GM21786 (cell line): ENCODE measurements around the gene EPN2.

Source experiments
- ATAC-seq: cut with Tn5 transposase; IDR thresholded peaks from one replicate; pipeline ENCODE4 v1.9.1; 2021; ENCODE audit not compliant: unreplicated experiment

Gene EPN2

DNA sequence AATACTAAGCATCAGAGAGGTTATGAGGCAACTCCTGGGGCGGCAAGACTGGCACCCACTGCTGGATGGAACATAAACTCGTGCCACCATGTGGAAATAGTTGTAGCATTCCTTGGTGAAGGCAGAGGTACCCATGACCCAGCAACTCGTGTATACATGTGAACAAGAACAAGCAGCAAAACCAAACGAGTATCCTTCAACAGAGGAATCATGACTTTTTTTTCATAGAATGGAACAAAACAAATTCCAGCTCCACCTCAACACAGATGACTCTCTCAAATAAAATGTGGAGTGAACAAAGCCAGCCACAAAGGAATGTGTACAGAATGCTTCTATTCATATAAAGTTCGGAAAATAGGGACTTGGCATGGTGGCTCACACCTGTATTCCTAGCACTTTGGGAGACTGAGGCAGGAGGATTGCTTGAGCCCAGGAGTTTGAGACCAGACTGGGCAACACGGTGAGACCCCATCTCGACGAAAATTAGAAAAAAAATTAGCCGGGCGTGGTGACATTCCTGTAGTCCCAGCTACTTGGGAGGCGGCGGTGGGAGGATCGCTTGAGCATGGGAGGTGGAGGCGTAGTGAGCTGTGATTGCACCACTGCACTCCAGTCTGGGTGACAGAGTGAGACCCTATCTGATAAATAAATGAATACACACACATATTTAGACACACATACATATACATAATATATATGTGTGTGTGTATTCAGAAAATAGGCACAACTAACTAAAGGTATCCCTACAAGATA is 90.0 kb downstream of the EPN2 start:
- no peak for ATAC-seq

DNA sequence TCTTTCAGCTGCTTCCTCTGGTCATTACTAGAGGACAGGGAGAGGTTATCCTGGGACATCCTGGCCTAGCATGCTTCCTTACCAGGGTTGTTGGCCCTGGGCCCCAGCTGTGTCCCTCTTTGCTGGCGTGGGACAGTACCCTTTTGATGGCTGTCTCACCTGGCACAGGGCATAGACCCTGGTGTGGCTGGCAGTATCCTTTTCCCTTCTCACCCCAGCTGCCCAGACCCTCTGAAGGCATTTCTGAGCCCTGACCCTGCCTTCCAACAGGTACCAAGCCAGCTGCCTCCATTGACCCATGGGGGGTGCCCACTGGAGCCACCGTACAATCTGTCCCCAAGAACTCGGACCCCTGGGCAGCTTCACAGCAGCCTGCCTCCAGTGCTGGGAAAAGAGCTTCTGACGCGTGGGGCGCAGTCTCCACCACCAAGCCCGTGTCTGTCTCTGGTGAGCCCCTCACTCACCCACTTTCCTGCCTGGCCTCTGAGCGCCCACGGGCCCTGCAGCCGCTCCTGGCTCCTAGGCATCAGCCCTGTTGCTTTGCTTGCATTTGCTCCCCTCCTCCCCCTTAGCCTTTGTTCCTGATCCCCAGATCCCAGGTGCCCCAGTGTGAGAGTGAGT is 91.4 kb downstream of the EPN2 start:
- ATAC-seq = no peak

DNA sequence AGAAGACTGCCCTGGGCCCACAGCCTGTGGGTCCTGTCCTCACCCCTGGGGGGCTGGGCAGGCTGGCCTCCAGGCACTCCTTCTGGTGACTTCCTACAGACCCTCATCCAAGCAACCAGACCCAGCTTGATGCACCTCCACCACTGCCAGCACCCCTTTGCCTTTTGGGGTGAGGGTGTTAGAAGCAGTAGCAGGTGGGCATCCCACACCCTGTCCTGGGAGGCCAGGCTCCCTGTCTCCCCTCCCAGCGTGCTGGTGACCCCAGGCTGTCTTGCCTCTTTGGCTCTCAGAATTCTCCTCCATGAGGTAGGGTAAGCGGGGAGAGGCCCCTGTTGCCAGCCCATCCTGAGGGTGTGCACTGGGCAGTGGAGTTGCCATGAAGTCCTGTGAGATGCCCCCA is 92.0 kb downstream of the EPN2 start:
- no peak for ATAC-seq

DNA sequence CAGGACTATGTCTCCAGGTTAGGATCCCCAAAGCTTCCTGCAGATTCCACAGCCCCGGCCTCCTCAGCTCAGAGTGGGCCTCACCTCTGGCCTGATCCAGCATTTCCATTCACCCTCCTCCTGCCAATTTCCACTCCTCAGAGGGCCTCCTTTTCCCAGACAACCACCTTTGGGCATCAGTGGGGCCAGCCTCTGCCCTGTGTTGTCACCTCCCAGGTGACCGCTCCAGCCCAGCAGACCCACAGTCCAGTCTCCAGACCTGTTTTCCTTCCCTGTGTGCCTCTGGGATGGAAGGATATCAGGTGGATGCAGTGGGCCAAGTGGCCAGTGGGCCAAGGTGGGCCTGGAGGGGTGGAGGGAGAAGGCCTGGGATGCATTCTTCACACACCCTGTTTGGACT is 92.7 kb downstream of the EPN2 start:
- ATAC-seq = no peak

DNA sequence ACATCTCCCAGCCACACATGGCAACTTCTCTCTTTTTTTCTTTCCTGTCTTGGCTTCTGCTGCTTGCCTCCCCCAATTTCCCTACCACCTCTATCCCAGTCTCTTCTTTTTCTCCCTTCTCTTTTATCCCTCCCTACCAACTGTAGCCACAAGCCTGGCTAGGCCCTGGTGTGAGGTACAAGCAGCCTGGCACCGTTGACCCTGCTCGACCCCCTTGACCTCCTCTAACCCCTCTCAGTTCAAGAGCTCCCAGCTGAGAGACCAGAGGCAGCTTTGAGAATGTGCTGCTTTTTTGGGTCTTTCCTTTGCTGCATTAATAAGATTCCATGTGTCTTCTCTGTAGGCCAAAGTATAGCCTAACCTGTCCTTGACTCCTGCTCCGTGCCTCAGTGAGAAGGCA is 93.1 kb downstream of the EPN2 start:
- ATAC-seq = no peak

DNA sequence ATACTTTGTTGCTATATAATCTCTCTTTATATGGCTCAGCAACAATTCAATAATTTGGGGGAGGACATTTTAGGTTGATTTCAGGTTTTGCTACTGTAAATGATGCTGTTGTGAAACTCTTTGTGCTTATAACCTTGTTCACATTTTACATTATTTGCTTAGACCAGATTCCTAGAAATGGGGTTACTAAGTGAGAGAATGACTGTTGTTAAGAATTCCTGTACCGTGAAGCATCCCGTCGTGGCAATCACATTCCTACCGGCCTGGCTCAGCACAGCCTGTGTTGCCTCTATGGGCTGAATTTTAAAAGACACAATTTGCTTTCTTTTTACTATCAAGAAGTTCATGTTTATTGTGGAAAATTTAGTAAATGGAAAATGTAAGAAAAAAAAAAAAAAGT is 94.0 kb downstream of the EPN2 start:
- ATAC-seq = no peak

DNA sequence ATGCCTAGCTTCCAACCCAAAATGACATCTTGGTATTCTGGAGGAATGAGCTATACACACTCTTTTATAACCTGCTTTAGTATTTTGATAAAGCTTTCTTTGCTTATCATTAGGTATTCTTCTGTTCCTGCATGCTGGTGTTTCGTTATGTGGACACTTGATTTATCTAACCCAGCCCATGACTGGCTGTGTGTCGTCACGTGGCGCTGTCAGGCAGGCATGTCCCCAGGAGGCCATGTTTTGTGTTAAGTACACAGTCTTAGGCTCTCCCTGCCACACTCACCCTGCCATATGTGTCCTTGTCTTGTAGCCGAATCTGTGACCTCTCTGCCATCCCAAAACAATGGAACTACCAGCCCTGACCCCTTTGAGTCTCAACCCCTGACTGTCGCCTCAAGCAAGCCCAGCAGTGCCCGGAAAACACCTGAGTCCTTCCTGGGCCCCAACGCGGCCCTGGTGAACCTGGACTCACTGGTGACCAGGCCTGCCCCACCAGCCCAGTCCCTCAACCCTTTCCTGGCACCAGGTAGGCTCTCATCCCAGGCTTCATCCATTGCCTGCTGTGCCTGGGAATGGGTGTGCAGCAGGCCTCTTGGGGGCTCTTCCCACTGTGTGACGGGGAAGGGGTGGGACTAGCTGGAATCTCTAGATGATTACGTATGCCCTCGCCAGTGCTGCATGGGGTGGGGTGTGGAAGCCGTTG is 94.5 kb downstream of the EPN2 start:
- no peak for ATAC-seq

DNA sequence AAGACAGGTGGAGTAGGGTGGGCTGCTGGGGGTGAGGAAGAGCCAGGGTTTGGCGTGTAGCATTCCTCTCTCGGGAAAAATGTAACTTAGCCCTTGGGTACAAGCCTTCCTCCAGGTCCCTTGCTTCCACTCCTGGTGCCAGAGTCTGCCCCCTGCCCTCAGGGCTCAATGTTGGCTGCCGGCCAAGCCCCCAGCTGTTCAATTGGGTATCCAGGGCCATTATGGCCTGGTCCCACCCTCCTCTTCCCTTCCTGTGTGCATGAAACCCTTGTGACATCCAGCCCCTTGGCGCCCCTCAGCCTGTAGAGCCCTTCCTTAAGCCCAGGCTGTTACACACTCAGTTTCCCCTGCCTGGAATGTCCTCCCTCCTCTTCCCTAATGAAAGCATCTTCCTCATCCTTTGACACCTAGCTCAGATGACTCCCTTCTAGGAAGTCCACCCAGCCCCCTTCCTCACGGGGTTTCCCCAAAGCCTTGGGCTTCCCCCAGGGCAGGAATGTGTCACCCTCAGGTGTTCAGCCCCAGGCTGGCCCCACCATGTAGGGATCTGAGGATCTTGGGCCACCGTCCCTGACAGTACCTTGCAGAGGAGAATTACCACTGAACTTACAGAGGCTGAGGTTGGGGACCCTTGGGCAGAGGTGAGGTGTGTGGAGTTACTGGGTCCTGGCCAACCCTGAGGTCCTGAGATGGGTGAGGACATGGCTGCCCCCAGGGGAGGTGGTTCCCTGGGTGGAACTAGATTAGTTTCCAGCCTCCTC is 95.4 kb downstream of the EPN2 start:
- ATAC-seq = no peak

DNA sequence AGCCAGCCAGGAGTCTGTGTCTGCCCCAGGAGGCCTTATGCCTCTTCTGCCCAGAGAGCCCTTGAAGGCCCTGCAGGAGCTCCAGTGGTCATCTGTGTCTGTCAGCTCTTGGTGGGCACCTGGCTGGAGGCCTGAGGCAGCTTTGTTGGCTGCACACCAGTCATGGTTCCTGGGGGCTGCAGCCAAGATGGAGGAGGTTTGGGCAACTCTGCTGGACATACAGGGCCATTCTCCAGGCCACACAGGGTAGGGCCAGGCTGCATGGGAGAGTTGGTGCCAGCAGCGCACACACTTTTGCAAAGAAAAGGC is 95.9 kb downstream of the EPN2 start:
- no peak for ATAC-seq

DNA sequence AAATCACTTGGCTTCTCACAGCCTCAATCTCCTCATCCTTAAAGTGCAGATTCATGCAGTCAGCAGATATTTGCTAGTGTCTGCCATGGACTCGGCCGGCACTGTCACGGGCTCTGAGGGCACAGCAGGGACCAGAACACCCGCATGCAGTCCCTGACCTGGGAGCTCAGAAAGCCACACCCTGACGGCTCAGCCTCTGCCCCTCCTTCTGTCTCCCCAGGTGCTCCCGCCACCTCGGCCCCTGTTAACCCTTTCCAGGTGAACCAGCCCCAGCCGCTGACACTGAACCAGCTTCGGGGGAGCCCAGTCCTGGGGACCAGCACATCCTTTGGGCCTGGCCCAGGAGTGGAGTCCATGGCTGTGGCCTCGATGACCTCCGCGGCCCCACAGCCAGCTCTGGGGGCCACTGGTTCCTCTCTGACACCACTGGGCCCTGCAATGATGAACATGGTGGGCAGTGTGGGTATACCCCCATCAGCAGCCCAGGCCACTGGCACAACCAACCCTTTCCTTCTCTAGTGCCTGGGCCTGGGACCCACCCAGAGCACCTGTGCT is 96.6 kb downstream of the EPN2 start:
- no peak for ATAC-seq

DNA sequence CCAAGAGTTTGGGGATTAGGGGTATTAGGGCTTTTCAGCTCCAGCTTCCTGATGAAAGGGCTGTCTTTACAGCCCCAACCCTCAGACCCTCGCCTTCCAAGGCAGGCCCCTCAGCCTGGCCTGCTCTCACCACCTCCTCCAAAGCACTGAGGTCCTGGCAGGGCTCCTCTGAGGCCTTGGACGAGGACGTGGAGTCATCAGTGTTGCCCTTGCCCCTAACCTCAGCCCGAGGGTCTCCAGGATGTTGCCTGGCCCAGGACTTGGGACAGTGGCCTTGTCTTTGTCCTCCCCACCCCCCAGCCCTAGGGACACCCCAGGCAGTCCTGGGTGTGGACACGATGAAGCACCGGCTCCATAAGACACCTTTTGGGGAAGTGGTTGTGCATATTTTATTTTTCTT is 97.2 kb downstream of the EPN2 start:
- ATAC-seq = no peak

DNA sequence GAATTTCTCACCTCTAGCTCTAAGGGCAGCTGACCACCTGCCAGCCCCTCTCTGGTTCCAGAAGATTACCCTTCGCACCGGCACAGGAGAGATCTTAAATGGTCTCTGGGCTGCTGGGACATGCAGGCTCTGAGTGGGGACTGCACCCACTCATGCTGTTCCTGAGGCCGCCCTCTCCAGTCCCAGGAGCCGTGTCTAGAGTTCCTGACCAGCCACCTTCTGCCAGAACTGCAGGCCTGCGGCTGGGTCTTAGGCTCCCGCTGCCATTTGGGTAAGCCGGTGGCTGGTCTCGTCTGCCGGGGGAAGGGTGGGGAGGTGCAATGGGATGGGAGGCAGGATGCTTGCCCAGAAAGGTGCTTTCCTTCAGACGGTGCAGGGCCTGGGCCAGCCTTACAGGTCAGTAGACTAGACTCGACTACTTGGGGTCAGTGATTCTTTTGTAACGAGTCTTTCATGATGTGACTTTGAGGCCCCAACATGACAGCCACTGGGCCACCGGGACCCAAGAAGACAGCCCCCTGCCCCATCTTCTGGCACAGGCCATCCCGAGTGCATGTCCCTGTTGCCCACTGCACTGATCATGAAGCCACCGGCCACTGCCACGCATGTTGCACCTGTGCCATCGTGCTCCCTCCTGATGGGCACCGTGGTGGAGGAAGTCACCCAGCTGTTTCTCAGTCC is 98.9 kb downstream of the EPN2 start:
- no peak for ATAC-seq

DNA sequence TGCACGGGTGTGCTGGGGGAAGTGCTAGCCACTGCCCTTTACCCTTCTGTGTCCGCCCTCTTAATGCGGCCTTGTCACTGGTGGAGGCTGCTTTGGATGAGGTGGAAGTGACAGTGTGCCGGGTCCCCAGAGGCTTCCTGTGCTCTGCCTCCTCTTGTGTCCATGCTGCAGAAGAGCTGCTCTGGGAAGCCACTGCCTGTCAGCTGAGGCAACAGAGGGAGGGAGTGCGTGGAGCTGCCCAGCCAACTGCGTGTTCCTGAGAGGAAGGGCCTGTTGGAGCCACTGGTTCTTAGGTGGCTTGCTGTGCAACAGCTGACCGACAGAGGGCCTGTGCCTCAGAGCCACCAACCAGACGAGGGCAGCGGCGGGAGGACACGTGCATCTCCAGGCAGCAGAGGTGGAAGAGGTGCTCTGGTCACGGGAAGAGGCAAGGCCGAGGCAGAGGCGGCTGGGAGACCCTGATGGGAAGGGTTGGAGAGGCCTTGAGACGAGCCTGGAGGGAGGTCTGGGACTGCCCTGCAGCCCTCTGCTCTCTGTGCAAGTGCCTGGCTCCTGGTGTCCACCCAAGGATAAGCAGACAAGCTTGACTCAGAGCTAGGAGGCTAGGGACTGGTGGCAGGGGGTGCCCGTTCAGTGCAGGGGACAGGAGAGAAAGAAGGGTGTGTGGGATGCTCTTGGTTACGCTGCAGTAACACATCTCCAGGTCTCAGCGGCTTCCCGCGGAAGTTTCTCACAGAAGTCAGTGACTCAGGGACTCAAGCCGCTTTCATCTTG is 100.0 kb downstream of the EPN2 start:
- no peak for ATAC-seq

DNA sequence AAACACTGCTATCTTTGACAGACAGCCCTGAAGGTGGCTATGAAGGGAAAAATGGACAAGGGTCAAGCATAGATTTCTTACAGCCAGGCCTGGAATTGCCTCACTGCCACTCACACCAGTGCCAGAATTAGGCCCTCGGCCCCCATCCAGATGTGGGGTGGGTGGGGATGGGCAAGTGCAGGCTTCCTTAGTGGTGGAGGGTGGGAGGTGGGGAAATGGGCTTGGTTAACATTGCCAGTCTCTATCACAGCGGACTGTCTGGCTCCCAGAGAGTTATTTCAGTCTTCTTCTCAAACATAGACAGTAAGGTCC is 100.5 kb downstream of the EPN2 start:
- ATAC-seq = no peak

DNA sequence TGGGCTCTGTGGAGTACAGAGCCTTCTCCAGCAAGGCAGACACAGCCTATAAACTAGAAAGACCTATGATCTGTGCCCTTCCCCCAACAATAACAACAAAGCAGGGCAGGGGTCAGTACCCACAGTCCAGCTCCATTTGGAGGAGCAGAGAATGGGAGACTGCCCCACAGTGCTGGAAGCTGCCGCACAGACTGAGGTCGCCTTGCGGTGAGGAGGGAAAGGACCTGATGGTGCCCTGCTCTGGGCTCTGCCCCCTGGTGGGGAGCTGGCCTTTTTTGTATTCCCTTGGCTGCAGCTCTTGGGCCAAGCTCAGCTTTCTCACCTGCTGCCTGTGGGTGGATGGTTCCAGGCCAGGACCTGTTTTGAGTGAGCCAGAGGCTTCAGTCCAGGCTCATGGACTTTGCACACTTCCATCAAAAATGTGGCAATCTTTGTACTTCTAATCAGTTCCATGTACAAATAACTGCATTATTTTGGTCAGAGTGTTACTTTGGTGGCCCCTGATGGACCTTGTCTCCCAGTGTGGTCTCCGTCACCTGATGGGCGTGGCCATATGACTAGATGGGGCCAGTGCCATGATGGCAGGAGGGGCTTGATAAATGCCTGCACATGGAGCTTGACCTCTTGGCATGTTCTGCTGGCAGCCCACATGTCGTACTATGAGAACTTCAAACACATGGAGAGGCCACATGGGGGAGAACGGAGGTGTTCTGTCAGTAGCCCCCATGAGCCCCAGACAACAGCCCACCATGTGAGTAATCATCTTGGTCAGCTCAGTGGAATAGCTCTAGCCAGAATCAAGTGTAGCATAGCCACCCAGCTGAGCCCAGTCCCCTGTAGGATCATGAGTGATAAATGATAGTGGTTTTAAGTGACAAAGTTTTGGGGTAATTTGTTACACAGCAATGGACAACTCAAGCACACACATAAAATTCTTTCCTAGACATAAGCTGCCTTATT is 101.1 kb downstream of the EPN2 start:
- ATAC-seq = no peak

DNA sequence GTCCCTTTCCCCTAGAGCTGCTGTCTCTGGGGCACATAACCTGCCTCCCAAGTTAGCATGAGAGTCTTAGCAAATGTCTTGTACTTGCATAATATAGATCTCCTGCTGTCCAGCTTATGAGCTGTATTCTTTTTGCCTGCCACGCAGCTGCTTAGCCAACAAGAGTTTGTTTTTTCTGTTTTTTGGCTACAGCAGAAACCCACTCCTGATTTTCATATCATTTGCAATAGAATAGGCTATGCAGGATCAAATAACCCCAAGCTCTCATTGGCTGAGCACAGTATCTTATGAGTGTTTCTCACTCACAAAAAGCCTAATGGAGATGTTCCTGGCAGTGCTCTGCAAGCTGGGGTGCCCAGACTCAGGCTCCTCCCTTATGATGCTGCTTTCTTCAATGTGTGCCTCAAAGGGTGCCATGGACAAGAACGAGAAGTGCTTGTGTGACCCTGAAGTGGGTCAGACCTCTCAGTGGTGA is 102.2 kb downstream of the EPN2 start:
- no peak for ATAC-seq

DNA sequence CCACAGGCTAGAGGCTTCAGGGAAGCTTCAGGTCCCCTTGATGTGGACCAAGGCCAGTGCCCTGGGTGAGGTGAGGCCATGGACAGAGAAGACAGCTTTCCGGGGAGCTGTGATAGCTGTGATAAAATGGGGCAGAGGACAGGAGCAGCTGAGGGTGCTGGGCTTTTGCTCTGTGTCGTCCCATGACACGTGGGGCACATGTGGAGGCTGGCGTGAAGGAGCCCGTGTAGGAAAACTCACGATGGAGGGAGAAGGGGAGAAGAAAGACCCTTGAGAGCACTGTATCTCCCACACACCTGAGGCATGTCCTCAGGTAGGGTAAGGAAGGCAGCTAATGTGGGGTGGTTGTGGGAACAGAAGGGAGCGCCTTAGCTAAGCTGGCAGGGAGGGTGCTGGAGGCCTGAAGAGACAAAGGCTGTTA is 104.1 kb downstream of the EPN2 start:
- ATAC-seq = no peak

DNA sequence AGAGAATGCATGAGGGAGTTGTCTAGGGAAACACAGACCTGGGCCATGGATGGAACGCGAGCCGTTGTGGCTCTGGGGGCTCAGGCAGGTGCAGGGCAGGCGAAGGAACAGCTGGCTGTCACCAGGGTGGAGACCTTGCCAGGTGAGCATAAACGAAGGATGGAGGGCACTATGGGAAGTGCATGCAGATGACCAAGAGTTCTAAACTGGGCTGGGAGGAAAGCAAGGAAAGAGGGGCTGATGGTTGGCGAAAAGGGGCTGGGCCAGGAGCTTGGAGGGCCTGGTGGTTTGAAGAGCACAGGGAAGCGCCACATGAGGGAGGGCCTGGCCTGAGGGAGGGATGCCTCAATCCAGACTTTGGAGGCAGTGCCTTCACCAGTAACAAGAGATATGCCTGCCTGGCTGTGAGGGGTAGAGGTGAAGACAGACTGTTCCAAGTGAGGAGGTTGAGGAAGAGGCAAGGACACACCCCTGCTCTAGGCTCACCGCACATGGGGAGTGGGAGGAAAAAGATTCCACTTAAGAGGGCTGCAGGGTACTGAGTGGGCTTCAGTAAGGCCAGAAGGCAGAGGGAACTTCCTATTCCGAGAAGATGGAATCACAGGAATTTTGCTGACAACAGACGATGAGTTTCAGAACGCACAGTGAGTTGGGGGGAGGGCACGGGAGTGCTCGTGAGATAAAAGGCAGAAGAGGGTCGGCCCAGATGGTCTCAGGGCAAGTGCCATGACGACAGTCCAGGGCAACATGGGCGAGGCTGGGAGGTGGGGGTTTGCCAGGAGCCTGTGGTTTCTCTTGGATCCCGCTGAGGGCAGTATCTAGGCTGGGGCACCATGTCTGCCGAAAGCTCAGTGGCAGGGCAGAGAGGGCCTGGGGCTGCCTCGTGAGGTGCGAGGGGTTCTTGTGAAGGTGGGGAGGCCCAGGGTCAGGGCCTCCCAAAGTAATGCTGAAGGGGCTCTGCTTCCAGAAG is 104.8 kb downstream of the EPN2 start:
- ATAC-seq = no peak
